ENCODE measurements around the gene CTRB1.

Gene CTRB1

DNA sequence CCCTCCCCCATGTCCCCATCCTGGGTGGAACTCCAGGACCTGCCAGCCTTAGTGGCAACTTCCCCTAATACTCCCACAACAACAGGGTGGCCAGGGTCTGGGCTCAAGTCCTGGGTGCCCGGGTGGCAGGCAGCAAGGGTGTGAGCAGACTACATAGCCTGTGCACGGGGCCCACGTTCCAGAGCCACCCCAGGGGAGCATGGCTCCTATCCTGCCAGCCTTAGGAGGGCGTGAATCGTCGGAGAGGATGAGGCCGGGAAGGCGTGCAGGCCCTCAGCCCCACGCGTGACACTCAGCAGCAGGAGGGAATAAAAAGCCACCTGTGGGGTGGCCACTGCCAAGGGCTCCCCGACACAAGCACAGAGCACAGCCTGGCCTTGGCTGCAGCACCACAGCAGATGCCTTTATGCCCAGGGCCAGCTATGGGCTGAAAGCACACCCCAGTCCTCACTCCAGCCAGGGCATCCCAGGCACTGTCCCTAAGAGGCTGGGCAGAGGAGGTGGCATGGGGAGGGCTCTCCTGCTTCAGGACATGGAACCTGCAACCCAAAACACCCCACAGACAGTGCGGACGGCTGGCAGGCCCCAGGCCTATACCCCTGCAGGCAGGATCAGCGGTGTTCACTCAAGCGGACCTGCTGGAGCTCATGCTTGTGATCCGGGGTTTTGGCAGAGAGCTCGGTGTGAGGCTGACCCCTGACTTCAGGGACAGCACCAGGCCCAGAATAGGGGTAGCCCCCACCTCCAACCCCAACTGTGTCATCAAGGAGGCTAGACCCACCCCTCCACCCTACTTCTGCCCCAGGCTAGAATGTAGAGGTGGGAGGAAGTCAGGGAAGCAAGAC is 30.0 kb downstream of the CTRB1 start:
- no peak overlapping the region for H3K4me3 ChIP-seq (ENCODE audit: low read length)
- H3K79me2 ChIP-seq (ENCODE audit: low read length), result no peaks in the 10 kb centered on the region
- no peak overlapping the region for H2AFZ ChIP-seq (ENCODE audit: low read depth, low read length)
- peaks cover 14% of the 10 kb centered on the region for H3K4me1 ChIP-seq (ENCODE audit: low read length)
- no peak for TF ChIP-seq EZH2phosphoT487 (IDR thresholded peaks at IDR 0.05; ENCODE audit: low read depth)
- TF ChIP-seq CTCF (IDR thresholded peaks at IDR 0.05; ENCODE audit: low read depth, low read length), result no peak
- H3K27me3 ChIP-seq (ENCODE audit: low read depth, low read length), result peaks cover 28% of the 10 kb centered on the region
- no peak overlapping the region for H3K4me2 ChIP-seq (ENCODE audit: low read length)
- H3K9me3 ChIP-seq (ENCODE audit: insufficient read depth, low read length), result no peaks in the 10 kb centered on the region
- H3K27ac ChIP-seq (ENCODE audit: low read length), result no peak overlapping the region
- H3K9ac ChIP-seq (ENCODE audit: low read length), result no peak overlapping the region
- H3K36me3 ChIP-seq (replicated peaks; ENCODE audit: low read depth, low read length), result no peaks in the 10 kb centered on the region
- H4K20me1 ChIP-seq (ENCODE audit: insufficient read depth, low read length), result peaks cover 51% of the 10 kb centered on the region

DNA sequence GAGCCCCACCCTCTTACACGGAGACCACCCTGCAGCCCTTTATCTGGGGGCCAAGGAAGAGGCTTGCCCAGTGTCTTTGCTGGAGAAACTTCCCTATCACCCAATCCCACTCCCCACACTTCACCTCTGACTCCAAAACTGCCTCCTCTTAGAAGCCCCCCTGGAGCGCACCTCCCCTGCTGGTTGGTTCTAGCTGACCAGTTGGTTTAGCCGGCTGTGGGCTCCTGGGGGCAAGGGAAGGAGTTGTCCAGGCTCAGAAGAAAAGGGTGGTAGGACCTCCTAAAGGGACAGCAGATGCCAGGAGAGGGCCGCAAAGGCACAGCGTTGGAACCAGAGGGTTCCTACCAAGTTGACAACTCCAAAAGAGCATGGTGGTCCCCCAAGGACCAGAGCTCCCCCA is 30.7 kb downstream of the CTRB1 start:
- no peak for TF ChIP-seq EZH2phosphoT487 (IDR thresholded peaks at IDR 0.05; ENCODE audit: low read depth)
- no peak for TF ChIP-seq CTCF (IDR thresholded peaks at IDR 0.05; ENCODE audit: low read depth, low read length)
- Histone ChIP-seq H3K9ac (ENCODE audit: low read length) (no peak overlapping the region), H4K20me1 (ENCODE audit: insufficient read depth, low read length) (peaks cover 56% of the 10 kb centered on the region), H3K4me3 (ENCODE audit: low read length) (no peak overlapping the region), H3K79me2 (ENCODE audit: low read length) (no peaks in the 10 kb centered on the region), H3K27me3 (ENCODE audit: low read depth, low read length) (peaks cover 28% of the 10 kb centered on the region), H3K36me3 (replicated peaks; ENCODE audit: low read depth, low read length) (no peaks in the 10 kb centered on the region), H3K4me2 (ENCODE audit: low read length) (no peak overlapping the region), H2AFZ (ENCODE audit: low read depth, low read length) (no peak overlapping the region), H3K27ac (ENCODE audit: low read length) (no peak overlapping the region), H3K9me3 (ENCODE audit: insufficient read depth, low read length) (no peaks in the 10 kb centered on the region), H3K4me1 (ENCODE audit: low read length) (peaks cover 10% of the 10 kb centered on the region)

- H3K9ac ChIP-seq (ENCODE audit: low read length), result no peak overlapping the region
- no peaks in the 10 kb centered on the region for H3K36me3 ChIP-seq (replicated peaks; ENCODE audit: low read depth, low read length)
- no peak overlapping the region for H2AFZ ChIP-seq (ENCODE audit: low read depth, low read length)
- peaks cover 2% of the 10 kb centered on the region; the same call in 1 of the 2 replicates for H3K4me1 ChIP-seq (ENCODE audit: low read length)
- no peaks in the 10 kb centered on the region for H3K79me2 ChIP-seq (ENCODE audit: low read length)
- no peaks in the 10 kb centered on the region for H3K9me3 ChIP-seq (ENCODE audit: insufficient read depth, low read length)
- H4K20me1 ChIP-seq (ENCODE audit: insufficient read depth, low read length), result peaks cover 60% of the 10 kb centered on the region
- TF ChIP-seq CTCF (IDR thresholded peaks at IDR 0.05; ENCODE audit: low read depth, low read length) (no peak), EZH2phosphoT487 (IDR thresholded peaks at IDR 0.05; ENCODE audit: low read depth) (no peak)
- no peak overlapping the region for H3K27ac ChIP-seq (ENCODE audit: low read length)
- peaks cover 28% of the 10 kb centered on the region for H3K27me3 ChIP-seq (ENCODE audit: low read depth, low read length)
- H3K4me2 ChIP-seq (ENCODE audit: low read length), result peak overlapping the region; percentile 69
- peak overlapping the region; percentile 70 for H3K4me3 ChIP-seq (ENCODE audit: low read length)
Observed at GRCh38 chr16:75250089-75250808, 31.5 kb downstream of the CTRB1 start.

DNA sequence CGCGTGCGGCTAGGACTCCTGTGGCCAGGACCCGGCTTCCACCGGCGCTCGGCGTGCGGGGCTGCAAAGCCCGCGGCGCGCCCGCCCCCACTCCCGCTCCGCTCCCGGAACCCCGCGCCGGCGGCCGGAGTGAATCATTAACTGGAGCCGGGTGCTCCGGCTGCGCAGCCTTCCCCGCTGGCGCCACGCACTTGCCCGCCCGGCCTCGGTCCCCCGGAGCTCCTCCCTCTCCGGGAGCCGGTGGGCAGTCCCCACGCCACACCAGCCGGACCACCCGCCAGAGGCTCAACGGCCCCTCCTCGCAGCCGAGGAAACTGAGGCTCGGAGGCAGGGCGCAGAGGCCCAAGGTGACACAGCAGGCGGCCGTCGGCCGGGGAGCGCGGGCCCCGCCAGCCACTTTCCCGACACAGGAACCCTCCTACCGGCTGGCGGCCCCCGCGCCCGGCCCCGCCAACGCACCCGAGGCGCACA is 32.1 kb downstream of the CTRB1 start:
- Histone ChIP-seq H3K79me2 (ENCODE audit: low read length) (no peaks in the 10 kb centered on the region), H3K9ac (ENCODE audit: low read length) (no peak overlapping the region), H3K27ac (ENCODE audit: low read length) (no peak overlapping the region), H3K27me3 (ENCODE audit: low read depth, low read length) (peaks cover 28% of the 10 kb centered on the region), H3K36me3 (replicated peaks; ENCODE audit: low read depth, low read length) (no peaks in the 10 kb centered on the region), H3K4me3 (ENCODE audit: low read length) (peak overlapping the region; percentile 70), H3K4me2 (ENCODE audit: low read length) (peak overlapping the region; percentile 69), H3K9me3 (ENCODE audit: insufficient read depth, low read length) (no peaks in the 10 kb centered on the region), H4K20me1 (ENCODE audit: insufficient read depth, low read length) (peaks cover 60% of the 10 kb centered on the region), H2AFZ (ENCODE audit: low read depth, low read length) (no peak overlapping the region), H3K4me1 (ENCODE audit: low read length) (no peaks in the 10 kb centered on the region)
- TF ChIP-seq CTCF (IDR thresholded peaks at IDR 0.05; ENCODE audit: low read depth, low read length), result no peak
